RKO (cell line): ENCODE measurements around the gene TOP1.
"Not testable (repeated sequence)": the region's sequence is repeated elsewhere in the genome, so short reads cannot be mapped to it uniquely, and the experiment has no call there.

Experiments
- DNase-seq: peaks from one replicate; pipeline ENCODE4 v3.0.0-alpha.2; 2016; ENCODE audit warnings: low spot score

Gene TOP1

DNA sequence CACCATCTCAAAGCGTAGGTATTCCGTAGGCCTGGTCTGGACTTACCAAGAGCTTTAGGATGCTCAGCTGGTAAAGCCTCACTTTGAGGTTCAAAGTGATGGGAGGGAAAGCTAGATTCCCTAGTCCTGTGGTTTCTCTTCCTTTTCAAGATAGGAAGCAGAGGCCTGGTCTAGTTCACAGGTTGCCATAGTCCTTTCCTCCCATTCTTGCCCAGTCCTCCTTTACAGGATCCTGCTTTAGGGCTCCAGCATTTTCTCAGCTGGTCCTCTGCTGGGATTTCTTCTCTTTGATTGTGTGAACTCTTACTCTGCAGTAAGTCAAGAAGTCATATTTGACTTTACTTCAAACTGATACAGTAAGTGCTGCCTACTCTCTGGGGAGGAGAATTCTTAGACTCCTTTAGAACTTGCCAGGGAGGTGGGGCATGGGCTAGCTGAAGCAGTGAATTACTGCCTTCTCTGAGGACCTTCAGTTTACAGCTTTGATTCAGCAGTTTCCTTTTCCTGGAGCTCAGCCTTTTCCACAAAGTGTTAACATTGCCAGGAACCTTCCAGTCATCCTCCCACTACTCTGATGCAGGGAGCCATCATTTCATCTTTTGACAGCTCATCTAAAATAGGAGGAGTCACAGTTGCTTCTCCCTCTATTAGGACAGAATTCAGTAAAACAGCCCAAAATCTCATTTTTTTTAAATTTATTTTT, 65.9 kb downstream of the TOP1 start:
- DNase-seq: peak; percentile 61

DNA sequence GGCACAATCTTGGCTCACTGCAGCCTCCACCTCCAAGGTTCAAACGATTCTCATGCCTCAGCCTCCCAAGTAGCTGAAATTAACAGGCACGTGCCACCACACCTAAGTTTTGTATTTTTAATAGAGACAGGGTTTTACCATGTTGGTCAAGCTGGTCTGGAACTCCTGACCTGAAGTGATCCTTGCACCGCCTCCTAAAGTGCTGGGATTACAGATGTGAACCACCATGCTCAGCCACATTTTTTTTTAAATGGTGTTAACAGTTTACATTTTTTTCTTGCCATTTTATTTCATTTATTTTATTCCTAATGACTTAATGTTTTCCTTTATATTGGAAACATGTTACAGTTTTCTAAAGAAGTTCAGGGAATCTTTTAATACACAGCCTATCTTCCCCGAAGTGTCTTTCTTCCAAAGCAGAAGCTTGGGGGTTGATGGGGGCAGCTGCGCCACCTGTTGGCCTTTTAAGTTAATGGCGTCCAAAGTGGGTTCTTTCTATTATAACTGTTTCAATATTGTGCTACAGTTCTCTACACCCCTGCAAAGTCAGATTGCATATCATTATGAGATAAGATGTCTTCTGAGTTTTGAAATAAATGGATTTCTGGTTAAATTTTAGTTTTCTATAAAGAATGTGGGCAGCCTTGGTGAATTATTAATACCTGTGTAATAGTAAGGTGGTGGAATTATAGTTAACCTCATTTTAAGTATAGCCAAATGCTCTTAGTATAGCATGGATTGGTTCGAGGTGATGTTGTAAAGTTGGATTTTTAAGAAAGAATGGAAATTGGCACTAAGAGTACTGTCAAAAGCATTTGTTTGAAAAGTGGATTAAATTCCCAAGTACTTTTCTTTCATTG, 66.7 kb downstream of the TOP1 start:
- peak; percentile 78 for DNase-seq

DNA sequence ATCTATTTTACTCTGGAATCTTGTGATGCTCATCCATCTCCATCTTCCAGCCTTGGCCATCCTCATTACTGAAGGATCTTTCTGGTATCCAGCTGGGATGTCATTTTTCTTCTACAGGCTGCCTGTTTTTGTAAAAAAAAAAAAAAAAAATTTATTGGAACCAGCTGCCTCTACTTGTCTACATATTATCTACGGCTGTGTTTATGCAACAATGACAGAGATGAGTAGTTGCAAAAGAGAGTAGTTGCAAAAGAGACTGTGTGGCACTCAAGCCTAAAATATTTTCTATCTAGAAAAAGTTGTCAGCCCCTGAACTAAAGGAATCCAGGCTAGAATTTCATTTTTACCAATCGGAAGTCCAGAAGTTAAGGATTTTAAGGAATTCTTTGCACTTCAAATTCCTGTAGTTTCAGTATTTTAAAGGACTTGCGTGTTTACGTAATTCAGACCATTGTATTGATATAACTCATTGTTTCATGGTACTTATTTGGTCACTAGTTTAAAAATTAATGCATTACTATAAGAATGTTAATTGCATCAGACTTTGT, 70.2 kb downstream of the TOP1 start:
- no peak for DNase-seq

DNA sequence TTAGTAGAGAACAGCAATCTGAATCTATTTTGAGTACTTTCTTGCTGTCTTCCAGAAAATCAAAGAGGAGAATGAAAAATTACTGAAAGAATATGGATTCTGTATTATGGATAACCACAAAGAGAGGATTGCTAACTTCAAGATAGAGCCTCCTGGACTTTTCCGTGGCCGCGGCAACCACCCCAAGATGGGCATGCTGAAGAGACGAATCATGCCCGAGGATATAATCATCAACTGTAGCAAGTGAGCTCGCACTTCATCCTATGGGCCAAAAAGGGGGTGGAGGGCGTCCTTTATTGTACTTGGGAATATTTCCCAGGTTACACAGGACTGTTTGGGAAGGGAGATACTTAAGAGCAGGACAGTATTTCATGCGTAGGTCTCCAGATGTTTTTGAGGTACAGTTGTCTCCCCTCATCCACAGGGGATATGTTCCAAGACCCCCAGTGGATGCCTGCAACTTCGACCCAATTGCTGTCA, 71.4 kb downstream of the TOP1 start:
- DNase-seq: no peak

DNA sequence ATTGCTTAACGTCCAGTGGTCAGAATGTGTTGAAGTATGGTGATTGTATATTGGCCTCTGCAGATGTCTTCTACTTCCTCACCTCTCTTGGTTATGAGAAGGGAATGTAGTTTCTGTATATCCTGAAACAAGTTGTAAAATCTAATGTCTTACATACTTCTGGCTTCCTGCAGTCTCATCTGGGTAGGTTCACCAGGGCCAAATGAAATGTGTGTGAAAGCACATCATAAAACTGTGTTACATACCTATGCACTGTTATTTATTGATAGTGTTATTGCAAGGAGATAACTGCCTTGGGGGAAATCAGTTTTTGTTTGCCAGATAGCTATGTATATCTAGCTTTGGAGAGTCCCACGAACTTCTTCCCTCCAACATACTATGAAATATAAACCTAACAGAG, 73.0 kb downstream of the TOP1 start:
- DNase-seq: no peak

DNA sequence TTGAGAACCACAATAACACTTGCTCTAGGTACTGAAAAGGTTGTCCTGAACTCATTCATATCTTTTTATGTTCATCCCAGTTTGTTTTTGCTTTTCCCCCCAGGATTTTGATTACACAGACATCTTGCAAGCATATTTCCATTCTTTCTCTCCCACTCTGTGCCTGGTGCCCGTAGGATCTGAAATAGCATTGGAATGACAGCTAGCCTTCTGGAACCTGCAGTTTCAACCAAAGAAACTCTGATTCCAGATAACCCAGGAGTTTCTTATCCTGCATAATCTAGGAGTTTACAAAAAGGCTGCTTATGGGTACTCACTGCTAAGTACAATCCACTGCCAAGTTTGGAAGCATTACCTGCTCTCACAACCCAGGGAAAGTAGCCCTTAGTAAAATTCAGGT, 79.9 kb downstream of the TOP1 start:
- no peak for DNase-seq

DNA sequence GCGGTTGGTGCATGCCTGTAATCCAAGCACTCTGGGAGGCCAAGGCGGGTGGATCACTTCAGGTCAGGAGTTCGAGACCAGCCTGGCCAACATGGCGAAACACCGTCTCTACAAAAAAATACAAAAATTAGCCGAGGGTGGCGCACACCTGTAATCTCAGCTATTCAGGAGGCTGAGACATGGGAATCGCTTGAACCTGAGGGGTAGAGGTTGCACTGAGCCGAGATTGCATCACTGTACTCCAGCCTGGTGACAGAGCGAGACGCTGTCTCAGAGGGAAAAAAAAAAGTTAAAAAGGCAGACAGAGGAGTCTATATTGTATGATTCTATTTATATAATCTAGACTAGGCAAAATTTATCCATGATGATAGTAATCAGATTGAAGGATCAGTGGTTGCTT, 81.4 kb downstream of the TOP1 start:
- DNase-seq: no peak

DNA sequence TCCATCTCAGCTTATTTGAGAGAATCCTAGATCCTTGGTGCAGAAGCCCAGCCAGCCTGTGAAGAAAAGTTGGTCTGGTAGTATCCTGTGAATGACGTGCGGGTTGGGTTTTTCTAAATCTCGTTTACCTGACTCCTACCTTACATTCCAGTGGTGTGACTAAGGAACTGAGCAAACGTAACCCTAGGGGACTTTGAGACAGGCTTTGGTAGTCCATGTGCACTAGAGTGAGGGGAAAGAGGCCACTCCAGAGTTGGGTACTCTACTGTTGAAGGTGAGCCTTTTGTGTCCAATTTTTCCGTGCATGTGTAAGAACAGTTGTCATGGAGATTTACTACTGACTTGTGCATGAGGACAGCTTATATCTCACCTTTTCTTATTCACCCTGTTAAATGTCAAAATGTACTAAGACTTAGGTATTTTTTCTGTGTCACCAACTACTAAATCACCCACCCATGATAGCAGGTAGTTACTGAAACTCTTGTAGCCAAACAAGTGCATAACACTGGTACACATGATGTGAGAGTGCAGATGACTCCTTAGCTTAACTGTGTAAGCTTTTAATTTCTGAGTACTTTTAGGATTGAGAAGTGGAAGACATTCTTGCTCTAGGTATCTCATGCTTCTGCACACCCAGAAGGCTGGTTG, 82.4 kb downstream of the TOP1 start:
- DNase-seq: no peak

DNA sequence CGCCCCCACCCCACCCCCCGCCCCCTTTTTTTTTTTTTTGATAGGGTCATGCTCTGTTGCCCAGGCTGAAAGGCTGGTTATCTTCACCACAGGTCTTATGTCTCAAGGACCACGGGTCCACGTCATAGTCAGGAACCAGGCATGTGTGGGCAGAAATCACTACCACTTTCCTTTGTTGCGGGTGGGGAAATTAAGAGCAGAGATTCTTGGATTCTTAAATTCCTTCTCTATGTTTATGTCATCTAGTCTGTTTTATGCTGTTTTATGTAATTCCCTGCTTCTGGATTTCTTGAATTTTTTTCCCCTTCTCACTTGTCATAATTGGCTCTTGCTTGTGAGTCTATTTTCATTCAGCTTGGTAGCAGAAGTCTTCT, 82.9 kb downstream of the TOP1 start:
- no peak for DNase-seq

DNA sequence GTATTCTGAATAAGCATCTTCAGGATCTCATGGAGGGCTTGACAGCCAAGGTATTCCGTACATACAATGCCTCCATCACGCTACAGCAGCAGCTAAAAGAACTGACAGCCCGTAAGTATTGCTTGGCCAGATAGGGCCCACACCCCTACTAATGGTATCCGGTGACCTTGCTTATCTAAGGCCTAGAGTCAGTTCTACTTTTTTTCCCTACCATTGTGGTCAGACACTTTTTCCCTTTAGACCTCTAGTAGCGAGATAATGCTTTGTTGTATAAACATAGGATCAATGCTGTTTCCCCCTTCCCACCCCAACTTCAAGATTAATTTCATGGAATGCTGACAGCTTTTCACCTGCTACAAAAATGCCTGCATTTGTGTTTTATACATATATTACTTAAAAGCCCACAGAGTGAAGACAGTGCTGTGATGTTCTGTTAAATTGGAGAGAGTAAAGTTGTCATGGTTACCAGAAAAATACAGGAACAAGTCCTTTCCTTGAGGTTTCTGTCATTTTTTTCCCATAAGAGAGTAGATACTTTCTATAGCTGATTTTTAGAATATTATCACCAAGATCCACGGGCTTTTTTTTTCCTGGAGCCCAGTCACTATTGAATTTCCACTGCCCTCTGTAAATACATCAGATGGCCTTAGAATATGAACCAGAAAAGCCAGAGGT, 87.8 kb downstream of the TOP1 start:
- DNase-seq: no peak

DNA sequence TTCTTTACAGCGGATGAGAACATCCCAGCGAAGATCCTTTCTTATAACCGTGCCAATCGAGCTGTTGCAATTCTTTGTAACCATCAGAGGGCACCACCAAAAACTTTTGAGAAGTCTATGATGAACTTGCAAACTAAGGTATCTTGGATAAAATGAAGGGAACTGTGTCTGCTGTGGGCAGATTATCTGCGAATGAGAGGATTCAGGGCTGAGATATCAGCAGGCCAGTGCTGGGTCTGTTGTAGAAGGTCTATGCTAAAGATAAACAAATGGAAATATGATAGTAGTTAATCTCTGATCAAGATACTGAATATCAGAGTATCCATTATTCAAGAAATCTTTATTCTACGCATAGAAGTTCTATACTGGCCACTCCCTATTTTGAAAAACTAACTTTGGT, 89.5 kb downstream of the TOP1 start:
- not testable (repeated sequence) for DNase-seq

DNA sequence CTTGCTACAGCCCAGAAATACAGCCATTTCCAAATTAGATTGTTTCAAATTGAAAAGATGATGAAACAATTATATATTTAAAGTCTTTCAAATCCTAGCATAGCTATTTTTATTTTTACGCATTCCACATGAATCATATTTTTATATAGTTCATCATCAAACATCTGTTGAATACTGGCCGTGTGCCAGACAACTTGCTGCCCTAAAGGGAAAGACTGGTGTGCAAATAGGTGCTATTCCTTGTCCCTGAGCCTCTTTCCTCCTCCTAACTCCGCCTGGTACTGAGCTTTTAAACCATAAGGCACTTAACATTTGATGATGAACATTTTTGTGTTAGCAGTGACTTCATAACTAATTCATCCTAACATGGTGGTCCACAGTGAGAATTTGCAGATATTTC, 90.0 kb downstream of the TOP1 start:
- DNase-seq: peak; percentile 22

DNA sequence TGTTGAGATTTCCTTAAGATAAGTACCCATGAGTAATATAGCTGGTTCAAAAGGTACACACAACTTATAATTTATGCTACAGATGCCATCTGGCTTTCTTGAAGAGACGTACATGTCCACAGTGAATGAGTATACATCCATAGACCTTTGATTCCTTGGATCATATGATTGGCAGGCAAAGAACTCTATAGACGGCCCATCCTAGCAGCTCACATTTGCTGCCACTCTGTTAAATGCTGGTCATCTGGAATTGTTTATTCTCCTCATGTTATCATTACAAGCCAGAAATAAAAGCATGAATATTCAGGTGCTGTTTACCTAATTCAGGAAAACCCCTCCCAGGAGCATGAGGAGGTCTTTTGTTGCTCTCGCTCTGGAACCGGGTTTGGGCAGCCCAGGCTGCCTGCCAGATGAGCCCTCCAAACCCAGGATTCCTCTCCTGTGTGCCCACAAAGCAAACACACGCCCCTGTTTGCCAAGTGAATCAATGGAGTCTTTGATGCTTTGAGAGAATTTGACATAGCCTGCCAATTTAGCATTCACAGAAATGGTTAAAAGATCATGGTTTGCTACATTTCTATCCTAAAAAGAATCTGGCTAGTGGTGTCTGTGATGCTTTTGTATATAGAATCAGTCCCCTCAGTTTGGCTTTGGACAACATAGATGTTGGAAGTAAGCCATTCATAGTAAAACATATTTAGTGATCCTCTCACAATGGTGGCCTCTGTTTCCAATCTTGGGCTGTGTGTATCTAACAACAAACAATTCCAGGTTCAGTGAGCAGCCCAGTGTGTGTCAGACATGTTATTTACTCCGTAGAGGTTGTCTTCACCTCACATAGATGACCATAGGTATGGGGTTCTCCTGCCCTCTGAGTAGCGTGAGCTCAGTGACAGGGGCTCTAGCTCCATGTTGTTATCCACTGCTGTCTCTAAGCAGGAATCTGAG, 91.3 kb downstream of the TOP1 start:
- no peak for DNase-seq

DNA sequence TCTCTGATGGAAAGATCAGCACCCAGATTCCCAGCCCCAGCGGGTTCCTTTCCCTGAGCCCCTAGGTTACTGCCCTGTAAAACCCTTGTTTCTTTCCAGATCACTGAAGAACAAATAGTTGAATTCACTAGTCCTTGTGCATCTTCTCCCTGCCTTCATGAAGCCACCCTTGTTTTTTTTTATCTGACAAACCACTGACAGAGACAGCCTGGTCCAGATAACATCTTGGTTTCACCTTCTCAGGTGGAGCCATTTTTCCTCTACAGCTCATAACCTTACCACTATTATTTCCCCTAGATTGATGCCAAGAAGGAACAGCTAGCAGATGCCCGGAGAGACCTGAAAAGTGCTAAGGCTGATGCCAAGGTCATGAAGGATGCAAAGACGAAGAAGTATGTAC, 92.8 kb downstream of the TOP1 start:
- DNase-seq: no peak

DNA sequence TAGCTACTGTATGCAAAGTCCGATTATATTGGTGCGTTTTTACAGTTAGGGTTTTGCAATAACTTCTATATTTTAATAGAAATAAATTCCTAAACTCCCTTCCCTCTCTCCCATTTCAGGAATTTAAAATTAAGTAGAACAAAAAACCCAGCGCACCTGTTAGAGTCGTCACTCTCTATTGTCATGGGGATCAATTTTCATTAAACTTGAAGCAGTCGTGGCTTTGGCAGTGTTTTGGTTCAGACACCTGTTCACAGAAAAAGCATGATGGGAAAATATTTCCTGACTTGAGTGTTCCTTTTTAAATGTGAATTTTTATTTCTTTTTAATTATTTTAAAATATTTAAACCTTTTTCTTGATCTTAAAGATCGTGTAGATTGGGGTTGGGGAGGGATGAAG, 95.0 kb downstream of the TOP1 start:
- no peak for DNase-seq

DNA sequence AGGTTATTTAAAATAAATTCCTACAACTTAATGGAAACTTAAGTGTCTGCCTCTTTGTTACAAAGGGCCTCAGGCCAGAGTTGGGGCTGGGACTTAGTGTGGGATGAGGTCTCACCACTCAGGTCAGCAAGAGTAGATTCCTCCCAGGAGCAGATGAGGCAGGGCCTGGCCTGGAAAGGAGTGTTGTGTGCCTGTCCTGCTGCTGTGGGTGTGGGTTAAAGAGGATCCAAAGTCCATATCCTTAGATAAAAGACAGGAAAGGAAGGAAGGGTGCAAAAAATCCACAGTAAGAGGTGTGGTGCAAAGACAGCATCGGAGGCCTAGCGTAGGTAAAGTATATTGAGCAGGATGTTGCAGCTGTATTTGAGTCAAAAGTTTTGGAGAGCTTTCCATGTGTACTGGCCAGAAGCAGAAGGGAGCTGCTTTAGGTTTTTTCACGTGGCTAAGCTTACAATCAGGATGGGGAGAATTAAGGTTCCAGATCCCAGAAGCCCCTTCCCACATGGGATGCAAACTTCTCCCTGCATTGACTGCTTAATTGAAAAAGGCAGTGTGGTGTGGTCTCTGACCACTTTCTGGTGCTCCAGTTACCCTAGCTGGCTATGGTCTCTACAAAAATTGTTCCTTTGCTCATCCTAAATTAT, 96.0 kb downstream of the TOP1 start:
- DNase-seq: no peak

DNA sequence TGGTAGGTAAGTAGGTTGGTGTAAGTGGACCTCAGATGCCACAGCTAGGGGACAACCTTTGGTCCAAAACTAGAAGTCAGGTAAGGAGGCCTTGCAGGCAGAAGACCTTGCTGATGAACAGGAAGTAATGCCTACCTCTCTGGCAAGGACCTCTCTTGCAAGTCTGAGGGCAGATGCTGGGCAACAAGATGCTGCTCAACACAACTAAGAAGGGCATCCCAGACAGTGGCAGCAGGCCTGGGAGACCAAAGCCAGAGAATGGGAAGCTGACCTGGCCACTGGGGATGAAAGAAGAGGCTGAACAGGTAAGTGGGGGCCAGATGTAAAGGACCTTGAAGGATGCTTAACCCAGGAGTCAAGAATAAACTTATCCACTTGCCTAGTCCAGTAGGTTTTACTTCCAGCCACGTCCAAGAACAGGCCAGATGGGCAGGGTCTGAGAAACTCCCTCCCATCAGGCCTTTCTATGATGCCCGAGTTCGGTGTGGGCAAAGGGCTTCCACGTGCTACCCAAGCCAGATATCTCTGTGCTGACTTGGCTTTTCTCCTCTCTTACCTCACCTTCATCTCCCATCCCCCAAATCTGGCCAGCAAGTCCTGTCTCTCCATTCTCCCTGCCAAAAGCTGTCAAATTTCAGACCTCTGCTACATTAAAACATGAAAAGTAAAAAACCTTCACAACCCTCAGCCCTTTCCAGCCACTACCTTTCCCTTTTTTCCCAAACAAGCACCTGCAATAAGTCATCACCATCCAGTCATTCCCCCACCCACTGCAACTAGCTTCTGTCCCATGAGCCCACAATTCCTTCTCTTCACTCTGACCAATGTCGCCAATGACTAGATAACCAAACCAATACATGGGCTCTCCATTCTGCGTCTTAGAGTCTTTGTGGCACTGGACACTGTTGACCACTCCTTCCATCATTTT, 97.2 kb downstream of the TOP1 start:
- no peak for DNase-seq

DNA sequence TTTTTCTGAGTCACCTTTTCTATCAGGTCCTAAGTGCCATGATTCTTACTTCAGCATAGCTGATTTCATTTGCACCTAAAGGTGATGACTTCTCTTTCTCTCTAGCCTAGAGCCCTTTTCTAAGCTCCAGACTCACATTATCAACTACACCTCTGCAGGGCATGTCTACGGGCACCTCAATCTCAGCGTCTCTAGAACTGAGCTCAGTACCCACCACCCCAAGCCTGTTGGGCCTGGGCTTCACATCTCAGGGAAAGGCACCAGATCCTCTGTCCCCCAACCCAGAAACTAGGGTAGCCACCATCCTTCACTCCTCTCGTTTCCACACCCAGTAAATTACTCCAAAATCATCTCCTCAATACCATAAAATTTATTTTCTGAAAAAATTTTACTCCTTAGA, 98.1 kb downstream of the TOP1 start:
- no peak for DNase-seq

DNA sequence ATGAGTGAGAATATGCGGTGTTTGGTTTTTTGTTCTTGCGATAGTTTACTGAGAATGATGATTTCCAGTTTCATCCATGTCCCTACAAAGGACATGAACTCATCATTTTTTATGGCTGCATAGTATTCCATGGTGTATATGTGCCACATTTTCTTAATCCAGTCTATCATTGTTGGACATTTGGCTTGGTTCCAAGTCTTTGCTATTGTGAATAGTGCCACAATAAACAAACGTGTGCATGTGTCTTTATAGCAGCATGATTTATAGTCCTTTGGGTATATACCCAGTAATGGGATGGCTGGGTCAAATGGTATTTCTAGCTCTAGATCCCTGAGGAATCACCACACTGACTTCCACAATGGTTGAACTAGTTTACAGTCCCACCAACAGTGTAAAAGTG, 99.7 kb downstream of the TOP1 start:
- not testable (repeated sequence) for DNase-seq
